Iris pigment epithelial cell (primary cell): ENCODE measurements around the gene SPIRE2.

Experiments
- DNase-seq: peaks from one replicate; pipeline ENCODE4 v3.0.0-alpha.2; 2011; ENCODE audit warnings: low read depth

Gene SPIRE2

DNA sequence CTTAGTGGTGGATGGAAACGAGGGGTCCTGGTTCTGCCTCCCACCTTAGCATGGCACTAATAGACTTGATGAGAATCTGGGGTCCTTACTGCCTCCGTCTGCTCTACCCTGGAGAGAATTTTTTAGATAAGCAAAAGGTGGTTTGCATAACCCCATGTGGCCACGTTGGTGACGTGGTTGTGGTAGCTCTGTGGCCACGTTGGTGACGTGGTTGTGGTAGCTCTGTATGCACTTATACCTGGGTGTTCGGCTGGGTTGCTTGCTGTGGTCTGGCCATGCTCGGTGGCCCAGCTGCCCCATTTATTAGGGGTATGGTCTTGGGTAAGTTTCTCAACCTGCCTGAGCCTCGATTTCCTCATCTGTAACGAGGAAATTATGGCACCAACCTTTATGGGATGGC lies 13.0 kb downstream of the SPIRE2 start:
- no peak for DNase-seq

DNA sequence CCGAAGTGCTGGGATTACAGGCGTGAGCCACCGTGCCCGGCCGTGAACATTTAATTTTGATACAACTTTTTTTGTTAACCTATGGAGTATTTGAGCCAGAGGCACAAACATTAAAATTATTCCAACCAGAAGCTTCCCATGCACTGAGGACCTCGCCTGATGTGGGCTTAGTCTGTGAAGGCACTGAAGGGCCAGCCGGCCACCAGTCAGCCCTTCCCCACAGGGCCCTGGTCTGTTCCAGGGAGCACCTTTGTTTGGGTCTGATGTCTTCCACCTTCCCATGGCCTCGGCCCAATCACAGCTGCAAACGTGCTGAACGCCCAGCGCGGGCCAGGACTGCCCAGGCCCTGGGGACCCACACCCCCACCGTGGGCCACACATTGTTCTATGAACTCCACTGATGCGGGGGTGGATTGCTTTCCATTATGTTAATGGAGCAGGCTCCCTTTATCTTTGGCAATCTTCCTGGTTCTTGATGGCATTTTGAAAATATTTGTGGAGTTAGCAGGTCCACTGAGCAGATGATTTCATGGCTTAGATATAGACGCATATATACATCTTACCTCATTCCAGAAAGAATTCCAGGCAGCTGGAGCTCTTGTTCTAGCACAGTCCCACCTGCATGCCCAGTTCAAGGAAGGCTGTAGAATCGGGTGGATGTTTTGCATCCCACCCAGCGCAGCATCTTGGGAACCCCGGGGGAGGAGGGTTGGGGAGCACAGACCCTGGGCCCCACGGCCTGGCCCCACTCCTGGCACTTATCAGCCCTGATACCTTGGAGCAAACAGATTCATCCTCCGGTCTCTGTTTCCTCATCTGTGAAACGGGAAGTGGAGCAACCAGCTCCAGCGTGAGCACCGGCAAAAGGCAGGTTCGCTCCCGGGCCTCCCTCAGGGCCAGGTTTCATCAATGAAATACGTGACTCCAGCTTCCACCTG lies 14.5 kb downstream of the SPIRE2 start:
- peak; percentile 69 for DNase-seq

DNA sequence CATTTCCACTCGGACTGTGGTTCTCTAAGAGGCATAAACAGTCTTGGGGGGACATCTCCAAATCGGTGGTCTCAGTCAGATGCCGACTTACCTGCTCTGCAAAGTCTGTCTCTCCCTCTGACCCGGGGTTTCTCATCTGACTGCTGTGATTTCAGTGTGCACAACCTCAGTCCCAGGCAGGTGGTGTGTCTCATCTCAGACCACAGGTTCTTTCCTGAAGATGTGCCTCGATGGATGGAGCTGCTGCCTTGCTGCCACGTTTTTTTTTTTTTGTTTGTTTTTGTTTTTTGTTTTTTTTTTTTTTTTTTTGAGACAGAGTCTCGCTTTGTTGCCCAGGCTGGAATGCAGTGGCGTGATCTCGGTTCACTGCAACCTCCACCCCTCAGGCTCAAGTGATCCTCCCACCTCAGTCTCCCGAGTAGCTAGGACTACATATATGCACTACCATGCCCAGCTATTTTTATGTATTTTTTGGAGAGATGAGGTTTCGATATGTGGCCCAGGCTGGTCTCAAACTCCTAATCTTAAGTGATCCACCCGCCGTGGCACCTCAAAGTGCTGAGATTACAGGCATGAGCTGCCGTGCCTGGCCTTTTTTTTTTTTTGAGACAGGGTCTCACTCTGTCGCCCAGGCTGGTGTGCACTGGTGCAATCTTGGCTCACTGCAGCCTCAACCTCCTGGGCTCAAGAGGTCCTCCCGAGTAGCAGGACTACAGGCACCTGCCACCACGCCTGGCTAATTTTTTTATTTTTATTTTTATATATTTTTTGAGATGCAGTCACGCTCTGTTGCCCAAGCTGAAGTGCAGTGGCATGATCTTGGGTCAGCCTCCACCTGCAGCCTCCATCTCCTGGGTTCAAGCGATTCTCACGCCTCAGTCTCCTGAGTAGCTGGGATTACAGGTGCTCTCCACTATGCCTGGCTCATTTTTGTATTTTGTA lies 15.4 kb downstream of the SPIRE2 start:
- no peak for DNase-seq

GRCh38 chr16:89844739-89845339 lies 16.6 kb downstream of the SPIRE2 start:
- no peak for DNase-seq

DNA sequence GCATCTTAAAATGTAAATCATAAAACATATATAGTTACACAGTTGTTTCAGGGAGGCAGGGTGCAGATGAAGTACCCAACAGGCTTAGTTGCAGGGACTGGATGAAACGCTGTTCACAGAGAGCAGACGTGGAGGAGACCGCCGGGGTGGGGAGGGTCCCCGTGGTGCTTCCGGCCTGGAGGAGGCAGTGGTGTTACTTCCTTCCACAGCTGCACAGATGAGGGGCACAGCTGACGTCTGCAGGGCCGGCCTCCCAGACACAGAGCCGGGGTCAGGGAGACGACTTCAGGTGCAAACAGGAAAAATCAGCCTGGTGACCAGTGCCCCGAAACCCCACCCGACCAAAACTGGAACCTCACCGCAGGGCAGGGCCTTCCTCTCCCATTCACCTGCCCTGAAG lies 17.1 kb downstream of the SPIRE2 start:
- DNase-seq: no peak

GRCh38 chr16:89847051-89847939 lies 19.0 kb downstream of the SPIRE2 start:
- no peak for DNase-seq

- DNase-seq: no peak
Observed at GRCh38 chr16:89847940-89848297, 19.6 kb downstream of the SPIRE2 start.

DNA sequence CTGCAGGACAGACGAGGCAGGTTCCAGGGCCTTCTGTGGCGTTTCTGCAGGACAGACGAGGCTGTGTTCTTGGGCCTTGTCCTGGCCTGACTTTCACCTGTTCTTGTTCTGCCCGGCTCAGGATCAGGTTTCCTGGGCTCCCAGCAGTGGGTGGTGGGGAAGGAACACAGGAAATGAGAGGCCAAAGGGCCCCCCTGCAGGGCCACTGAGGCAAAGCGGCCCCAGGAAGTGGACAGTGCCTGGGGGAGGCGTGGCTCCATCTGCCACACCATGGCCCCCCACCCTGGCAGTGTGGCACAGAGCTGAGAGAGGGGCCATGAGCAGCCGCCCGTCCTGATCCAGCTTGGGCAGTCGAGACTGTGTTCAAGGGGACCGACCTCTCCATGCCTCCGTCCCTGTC lies 20.7 kb downstream of the SPIRE2 start:
- no peak for DNase-seq

- DNase-seq: no peak
Observed at GRCh38 chr16:89853306-89853993, 25.2 kb downstream of the SPIRE2 start.

DNA sequence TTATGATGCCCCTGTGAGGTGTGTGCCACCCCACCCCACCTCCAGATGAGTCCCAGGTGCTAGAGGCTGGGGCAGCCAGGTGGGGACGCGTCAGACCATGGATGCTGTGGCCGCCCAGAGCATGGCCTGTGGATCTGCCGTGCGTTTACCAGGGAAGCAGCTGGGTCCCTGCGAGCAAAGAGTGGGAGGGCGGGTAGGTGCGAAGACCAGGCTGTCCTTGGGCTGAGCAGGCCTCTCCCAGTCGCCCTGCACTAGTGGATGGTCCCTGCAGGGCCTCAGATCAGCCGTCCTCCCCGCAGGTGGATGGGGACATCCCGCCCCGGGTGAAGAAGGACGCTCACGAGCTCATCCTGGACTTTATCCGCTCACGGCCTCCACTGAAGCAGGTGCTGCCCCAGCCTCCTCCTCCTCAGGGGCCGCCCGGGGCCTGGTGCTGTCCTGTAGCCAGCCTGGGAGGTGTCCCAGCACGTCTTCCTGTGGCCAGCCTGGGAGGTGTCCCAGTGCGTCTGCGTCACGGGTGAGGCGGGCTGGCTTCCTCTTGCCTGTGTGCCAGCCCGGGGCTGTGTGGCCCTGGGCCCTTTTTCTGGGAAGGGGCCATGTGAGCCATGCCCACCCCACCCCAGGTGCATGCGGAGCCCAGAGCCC lies 27.1 kb downstream of the SPIRE2 start:
- no peak for DNase-seq

DNA sequence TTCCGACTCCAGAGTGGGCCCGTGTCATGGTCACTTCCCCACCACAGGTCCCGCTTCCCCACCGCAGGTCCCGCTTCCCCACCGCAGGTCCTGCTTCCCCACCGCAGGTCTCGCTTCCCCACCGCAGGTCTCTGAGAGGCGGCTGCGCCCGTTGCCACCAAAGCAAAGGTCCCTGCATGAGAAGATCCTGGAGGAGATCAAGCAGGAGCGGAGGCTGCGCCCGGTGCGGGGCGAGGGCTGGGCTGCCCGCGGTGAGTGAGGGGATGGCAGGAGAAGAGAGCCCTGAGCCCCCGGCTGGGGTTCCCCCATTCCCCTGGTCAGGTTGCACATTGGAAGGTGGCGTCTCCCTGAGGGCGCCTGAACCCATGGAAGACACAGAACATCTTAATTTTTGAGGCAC lies 27.7 kb downstream of the SPIRE2 start:
- no peak for DNase-seq

DNA sequence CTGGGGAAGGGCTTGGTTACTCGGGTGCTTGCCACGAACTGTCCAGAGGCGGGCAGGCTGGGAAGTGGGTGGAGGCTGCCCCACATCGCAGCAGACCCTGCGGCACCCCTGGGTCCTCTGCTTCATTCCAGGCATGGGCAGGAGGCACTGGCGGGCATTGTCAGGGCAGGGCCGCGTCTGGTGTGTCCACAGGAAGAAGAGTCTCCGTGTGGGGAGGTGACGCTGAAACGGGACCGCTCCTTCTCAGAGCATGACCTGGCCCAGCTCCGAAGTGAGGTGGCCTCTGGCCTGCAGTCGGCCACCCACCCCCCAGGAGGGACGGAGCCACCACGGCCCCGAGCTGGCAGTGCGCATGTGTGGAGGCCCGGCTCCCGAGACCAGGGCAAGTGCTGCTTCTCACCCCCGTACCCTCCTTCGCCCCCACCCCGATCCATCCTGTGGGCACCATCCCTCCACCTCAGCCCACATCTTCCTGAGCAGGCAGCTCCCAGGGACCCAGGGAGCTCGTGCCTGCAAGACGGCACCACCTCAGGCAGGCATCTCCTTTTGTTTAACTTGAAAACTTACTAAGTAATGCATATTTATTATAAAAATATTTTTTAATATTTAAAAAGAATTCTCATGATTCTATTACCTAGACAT lies 30.8 kb downstream of the SPIRE2 start:
- no peak for DNase-seq

- DNase-seq: no peak
Observed at GRCh38 chr16:89859615-89860007, 31.3 kb downstream of the SPIRE2 start.

- DNase-seq: peak; percentile 24
Observed at GRCh38 chr16:89860747-89861304, 32.6 kb downstream of the SPIRE2 start.

- DNase-seq: no peak
Observed at GRCh38 chr16:89861648-89862047, 33.4 kb downstream of the SPIRE2 start.

GRCh38 chr16:89862732-89863131 lies 34.5 kb downstream of the SPIRE2 start:
- DNase-seq: no peak

GRCh38 chr16:89863741-89864526 lies 35.7 kb downstream of the SPIRE2 start:
- peak; percentile 70 for DNase-seq

DNA sequence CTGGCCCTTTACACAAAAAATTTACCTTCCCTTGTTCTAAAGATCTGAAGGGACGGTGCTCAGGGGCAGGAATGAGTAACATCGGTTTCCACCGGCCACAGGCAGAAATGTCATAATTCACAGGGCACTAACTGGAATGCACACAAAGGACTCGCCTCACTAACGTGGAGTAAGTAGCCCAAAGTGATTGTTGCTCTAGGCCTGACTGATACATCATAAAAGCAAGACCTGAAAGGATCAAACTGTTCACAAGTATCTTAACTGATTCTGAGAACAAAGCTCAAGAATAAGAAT lies 36.2 kb downstream of the SPIRE2 start:
- DNase-seq: peak; percentile 26

DNA sequence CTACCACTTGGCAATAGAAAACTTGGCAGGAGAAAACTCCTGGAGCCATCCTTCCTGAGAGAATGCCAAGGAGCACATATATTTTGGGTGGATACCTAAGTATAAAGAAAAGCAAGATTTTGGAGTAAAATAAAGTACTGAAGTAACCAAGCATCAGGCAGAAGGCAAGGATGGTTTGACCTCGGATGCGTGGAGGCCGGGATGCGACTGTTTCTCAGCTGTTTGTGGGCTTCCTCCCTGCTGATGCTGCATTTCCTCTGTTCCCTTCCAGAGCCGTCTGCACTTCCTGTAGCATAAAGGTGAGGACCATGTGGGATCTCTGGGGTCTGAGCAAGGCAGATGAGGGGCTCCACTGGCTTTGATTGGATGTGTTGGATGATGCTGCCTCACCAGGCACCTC lies 39.6 kb downstream of the SPIRE2 start:
- no peak for DNase-seq
